GM21447 (cell line): ENCODE data around the gene MRPL24.

Experiments used
- ATAC-seq: cut with Tn5 transposase; IDR thresholded peaks from one replicate; pipeline ENCODE4 v1.9.1; 2021; ENCODE audit not compliant: unreplicated experiment

Gene MRPL24

GRCh38 chr1:156744786-156745419 is 4.0 kb upstream of the MRPL24 start:
- ATAC-seq, result no peak

GRCh38 chr1:156744344-156744743 is 3.5 kb upstream of the MRPL24 start:
- no peak for ATAC-seq

GRCh38 chr1:156743367-156744302 is 2.7 kb upstream of the MRPL24 start:
- ATAC-seq, result no peak

GRCh38 chr1:156742801-156743200 is 1.9 kb upstream of the MRPL24 start:
- no peak for ATAC-seq

- no peak for ATAC-seq
These were observed 1.1 kb upstream of the MRPL24 start for GRCh38 chr1:156742017-156742416.

- ATAC-seq, result no peak
These were observed 644 bp upstream of the MRPL24 start for GRCh38 chr1:156741481-156741983.

- no peak for ATAC-seq
These were observed 599 bp downstream of the MRPL24 start for GRCh38 chr1:156740237-156740740.

GRCh38 chr1:156738916-156739315 is 2.0 kb downstream of the MRPL24 start:
- no peak for ATAC-seq

- ATAC-seq, result no peak
These were observed 2.5 kb downstream of the MRPL24 start for GRCh38 chr1:156738407-156738806.

- ATAC-seq, result no peak
These were observed 6.8 kb downstream of the MRPL24 start for GRCh38 chr1:156733989-156734584.

- peak; percentile 87 for ATAC-seq
These were observed 12.1 kb downstream of the MRPL24 start, which contains the start of gene ISG20L2 for GRCh38 chr1:156728599-156729462. ISG20L2 (minus strand) TSS chr1:156728766; CDS start chr1:156727652, 1,114 bp downstream.

GRCh38 chr1:156727926-156728598 is 12.8 kb downstream of the MRPL24 start, which contains the start of gene METTL25B:
METTL25B (plus strand) TSS chr1:156728469; CDS start chr1:156729105, 636 bp downstream.
- ATAC-seq, result peak; percentile 51

GRCh38 chr1:156727492-156727891 is 13.4 kb downstream of the MRPL24 start:
- ATAC-seq, result no peak

- ATAC-seq, result no peak
These were observed 14.2 kb downstream of the MRPL24 start for GRCh38 chr1:156726549-156727226.

GRCh38 chr1:156725683-156726280 is 15.1 kb downstream of the MRPL24 start:
- peak; percentile 35 for ATAC-seq

- no peak for ATAC-seq
These were observed 19.4 kb downstream of the MRPL24 start for GRCh38 chr1:156721535-156721934.

- no peak for ATAC-seq
These were observed 19.8 kb downstream of the MRPL24 start for GRCh38 chr1:156721131-156721530.

- no peak for ATAC-seq
These were observed 23.5 kb downstream of the MRPL24 start for GRCh38 chr1:156717351-156717750.

GRCh38 chr1:156714830-156715229 is 26.1 kb downstream of the MRPL24 start:
- no peak for ATAC-seq
